HEK293 (cell line): ENCODE measurements around the gene FCHO1.

Experiments used
- CTCF ChIA-PET: fragments of 350-600 bp; formaldehyde crosslinking; extraction: SDS; loops from one replicate; lab custom pipeline; 2021; ENCODE audit warnings: antibody characterized with exemption; lab: Yijun Ruan, JAX
- POLR2A ChIA-PET: fragments of 300-600 bp; formaldehyde crosslinking; extraction: SDS; loops from one replicate; lab custom pipeline; 2020; ENCODE audit warnings: antibody characterized with exemption, inconsistent platforms; lab: Yijun Ruan, JAX
- H3K27ac ChIP-seq: fragments of 200-500 bp; sonication (Bioruptor generic); 2 replicates; pipeline ENCODE4 v1.5.1; 2014; ENCODE audit warnings: low read depth, low read length, control low read depth, inconsistent platforms; ENCODE audit errors: extremely low read depth
- H3K36me3 ChIP-seq, 2 experiments: fragments of 200-500 bp in 1 of 2; sonication (Bioruptor generic) in 1 of 2; 1 replicate in 1 of 2; 2 replicates in 1 of 2; pipeline ENCODE4 v1.5.1; 2014 to 2017; ENCODE audit warnings: inconsistent platforms in 2 of 2, low read length in 2 of 2; ENCODE audit not compliant: control insufficient read depth in 2 of 2, insufficient read depth in 1 of 2
- H3K4me1 ChIP-seq: fragments of 200-500 bp; sonication (Bioruptor generic); 2 replicates; pipeline ENCODE4 v1.5.1; 2014; ENCODE audit warnings: mild to moderate bottlenecking, low read length, inconsistent platforms; ENCODE audit not compliant: control insufficient read depth, insufficient read depth
- H3K4me3 ChIP-seq: 2 replicates; pipeline ENCODE4 v1.5.1; 2011; ENCODE audit warnings: low read depth, mild to moderate bottlenecking, control low read depth, low read length, moderate library complexity
- H3K9me3 ChIP-seq: fragments of 200-500 bp; sonication (Bioruptor generic); 2 replicates; pipeline ENCODE4 v1.5.1; 2014; ENCODE audit warnings: low read depth, low read length, inconsistent platforms; ENCODE audit not compliant: control insufficient read depth, insufficient read depth
- BCL11A ChIP-seq: fragments of 450-650 bp; formaldehyde crosslinking; IDR thresholded peaks from 2 replicates; pipeline ENCODE4 v1.5.1; 2016; ENCODE audit warnings: low read depth, missing biosample characterization, missing genetic modification characterization
- RBAK ChIP-seq: fragments of 450-650 bp; formaldehyde crosslinking; IDR thresholded peaks from 2 replicates; pipeline ENCODE4 v1.5.1; 2016; ENCODE audit warnings: missing biosample characterization, missing genetic modification characterization
- ZNF121 ChIP-seq: fragments of 450-650 bp; formaldehyde crosslinking; IDR thresholded peaks from 2 replicates; pipeline ENCODE4 v1.5.1; 2016; ENCODE audit warnings: missing biosample characterization, missing genetic modification characterization
- ZNF133 ChIP-seq: fragments of 450-650 bp; formaldehyde crosslinking; IDR thresholded peaks from 2 replicates; pipeline ENCODE4 v1.5.1; 2016; ENCODE audit warnings: missing biosample characterization, missing genetic modification characterization
- ZNF157 ChIP-seq: fragments of 450-650 bp; formaldehyde crosslinking; IDR thresholded peaks from 2 replicates; pipeline ENCODE4 v1.5.1; 2016; ENCODE audit warnings: missing biosample characterization, missing genetic modification characterization
- ZNF211 ChIP-seq: fragments of 450-650 bp; formaldehyde crosslinking; IDR thresholded peaks from 2 replicates; pipeline ENCODE4 v1.5.1; 2016; ENCODE audit warnings: low read depth, missing biosample characterization, missing genetic modification characterization
- ZNF214 ChIP-seq: fragments of 450-650 bp; formaldehyde crosslinking; IDR thresholded peaks from 2 replicates; pipeline ENCODE4 v1.5.1; 2017; ENCODE audit warnings: missing biosample characterization, mild to moderate bottlenecking, missing genetic modification characterization, borderline replicate concordance
- ZNF248 ChIP-seq: fragments of 450-650 bp; formaldehyde crosslinking; IDR thresholded peaks from 2 replicates; pipeline ENCODE4 v1.5.1; 2017; ENCODE audit warnings: missing biosample characterization, missing genetic modification characterization
- ZNF416 ChIP-seq: fragments of 450-650 bp; formaldehyde crosslinking; IDR thresholded peaks from 2 replicates; pipeline ENCODE4 v1.5.1; 2016; ENCODE audit warnings: missing biosample characterization, missing genetic modification characterization
- ZNF473 ChIP-seq: fragments of 450-650 bp; formaldehyde crosslinking; IDR thresholded peaks from 2 replicates; pipeline ENCODE4 v1.5.1; 2017; ENCODE audit warnings: missing biosample characterization, missing genetic modification characterization
- ZNF48 ChIP-seq: fragments of 450-650 bp; formaldehyde crosslinking; IDR thresholded peaks from 2 replicates; pipeline ENCODE4 v1.5.1; 2016; ENCODE audit warnings: missing biosample characterization, missing genetic modification characterization
- ZNF529 ChIP-seq: fragments of 450-650 bp; formaldehyde crosslinking; IDR thresholded peaks from 2 replicates; pipeline ENCODE4 v1.5.1; 2017; ENCODE audit warnings: missing genetic modification characterization, missing biosample characterization; ENCODE audit not compliant: insufficient replicate concordance
- ZNF623 ChIP-seq: fragments of 450-650 bp; formaldehyde crosslinking; IDR thresholded peaks from 2 replicates; pipeline ENCODE4 v1.5.1; 2016; ENCODE audit warnings: missing biosample characterization, missing genetic modification characterization
- ZNF664 ChIP-seq: fragments of 450-650 bp; formaldehyde crosslinking; IDR thresholded peaks from 2 replicates; pipeline ENCODE4 v1.5.1; 2016; ENCODE audit warnings: missing biosample characterization, missing genetic modification characterization
- ZNF677 ChIP-seq: fragments of 450-650 bp; IDR thresholded peaks from 2 replicates; pipeline ENCODE4 v1.5.0; 2018; ENCODE audit warnings: missing biosample characterization, mild to moderate bottlenecking, missing genetic modification characterization, moderate library complexity
- ZNF830 ChIP-seq: fragments of 450-650 bp; IDR thresholded peaks from 2 replicates; pipeline ENCODE4 v1.5.0; 2018; ENCODE audit warnings: missing biosample characterization, missing genetic modification characterization, low read depth, mild to moderate bottlenecking, moderate library complexity
- TF ChIP-seq, protein P1 (sequence below): fragments of 450-650 bp; formaldehyde crosslinking; IDR thresholded peaks from 2 replicates; pipeline ENCODE4 v1.5.0; 2017; ENCODE audit warnings: missing biosample characterization, missing genetic modification characterization, borderline replicate concordance
- TF ChIP-seq, protein P2 (sequence below): fragments of 450-650 bp; formaldehyde crosslinking; IDR thresholded peaks from 2 replicates; pipeline ENCODE4 v1.5.1; 2016; ENCODE audit warnings: missing biosample characterization, missing genetic modification characterization
- TF ChIP-seq, protein P3 (sequence below): fragments of 450-650 bp; formaldehyde crosslinking; IDR thresholded peaks from 2 replicates; pipeline ENCODE4 v1.5.1; 2017; ENCODE audit warnings: missing biosample characterization, missing genetic modification characterization
- TF ChIP-seq, protein P4 (sequence below): fragments of 450-650 bp; formaldehyde crosslinking; IDR thresholded peaks from 2 replicates; pipeline ENCODE4 v1.5.1; 2016; ENCODE audit warnings: missing biosample characterization, missing genetic modification characterization
- TF ChIP-seq, protein P5 (sequence below): fragments of 450-650 bp; formaldehyde crosslinking; IDR thresholded peaks from 2 replicates; pipeline ENCODE4 v1.5.1; 2016; ENCODE audit warnings: missing biosample characterization, missing genetic modification characterization

FCHO1 gene

DNA sequence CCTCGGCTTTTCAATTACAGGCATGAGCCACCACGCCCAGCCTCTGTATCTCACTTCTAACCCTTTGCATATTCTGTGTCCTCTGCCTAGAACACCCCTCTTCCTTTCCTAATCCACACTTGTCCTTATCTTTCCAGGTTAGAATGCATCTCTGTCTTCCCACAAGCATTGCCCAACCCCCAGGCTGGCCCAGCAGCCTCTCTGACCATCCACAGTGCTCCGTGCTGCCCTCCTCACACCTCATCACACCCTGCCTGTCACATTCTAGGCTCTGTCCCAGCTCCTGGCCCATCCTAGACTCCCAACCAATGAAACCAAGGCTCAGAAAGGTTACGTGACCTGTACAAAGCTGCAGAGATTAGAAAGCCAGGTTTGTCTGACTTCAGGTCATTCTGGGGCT is 85.3 kb downstream of the FCHO1 start:
- no peaks in the 10 kb centered on the region for H3K36me3 ChIP-seq
- H3K27ac ChIP-seq, result no peak overlapping the region
- POLR2A ChIA-PET, result no interaction called here
- no peaks in the 10 kb centered on the region for H3K4me1 ChIP-seq
- H3K4me3 ChIP-seq, result no peak overlapping the region
- H3K9me3 ChIP-seq, result no peaks in the 10 kb centered on the region
- no peak for TF ChIP-seq ZNF211 (tag by site-specific recombination)
- no peak for TF ChIP-seq ZNF133
- no peak for TF ChIP-seq ZNF529
- no peak for TF ChIP-seq ZNF157 (tag by site-specific recombination)
- no peak for TF ChIP-seq ZNF214 (tag by site-specific recombination)
- no peak for TF ChIP-seq ZNF664 (tag by site-specific recombination)
- no peak for TF ChIP-seq ZNF473 (tag by site-specific recombination)
- TF ChIP-seq, protein P1, sequence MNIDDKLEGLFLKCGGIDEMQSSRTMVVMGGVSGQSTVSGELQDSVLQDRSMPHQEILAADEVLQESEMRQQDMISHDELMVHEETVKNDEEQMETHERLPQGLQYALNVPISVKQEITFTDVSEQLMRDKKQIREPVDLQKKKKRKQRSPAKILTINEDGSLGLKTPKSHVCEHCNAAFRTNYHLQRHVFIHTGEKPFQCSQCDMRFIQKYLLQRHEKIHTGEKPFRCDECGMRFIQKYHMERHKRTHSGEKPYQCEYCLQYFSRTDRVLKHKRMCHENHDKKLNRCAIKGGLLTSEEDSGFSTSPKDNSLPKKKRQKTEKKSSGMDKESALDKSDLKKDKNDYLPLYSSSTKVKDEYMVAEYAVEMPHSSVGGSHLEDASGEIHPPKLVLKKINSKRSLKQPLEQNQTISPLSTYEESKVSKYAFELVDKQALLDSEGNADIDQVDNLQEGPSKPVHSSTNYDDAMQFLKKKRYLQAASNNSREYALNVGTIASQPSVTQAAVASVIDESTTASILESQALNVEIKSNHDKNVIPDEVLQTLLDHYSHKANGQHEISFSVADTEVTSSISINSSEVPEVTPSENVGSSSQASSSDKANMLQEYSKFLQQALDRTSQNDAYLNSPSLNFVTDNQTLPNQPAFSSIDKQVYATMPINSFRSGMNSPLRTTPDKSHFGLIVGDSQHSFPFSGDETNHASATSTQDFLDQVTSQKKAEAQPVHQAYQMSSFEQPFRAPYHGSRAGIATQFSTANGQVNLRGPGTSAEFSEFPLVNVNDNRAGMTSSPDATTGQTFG (tag by site-specific recombination), result no peak
- TF ChIP-seq ZNF623 (tag by site-specific recombination), result no peak
- TF ChIP-seq ZNF248, result no peak
- TF ChIP-seq, all 188 proteins: peak for 0
- CTCF ChIA-PET, result no interaction called here

DNA sequence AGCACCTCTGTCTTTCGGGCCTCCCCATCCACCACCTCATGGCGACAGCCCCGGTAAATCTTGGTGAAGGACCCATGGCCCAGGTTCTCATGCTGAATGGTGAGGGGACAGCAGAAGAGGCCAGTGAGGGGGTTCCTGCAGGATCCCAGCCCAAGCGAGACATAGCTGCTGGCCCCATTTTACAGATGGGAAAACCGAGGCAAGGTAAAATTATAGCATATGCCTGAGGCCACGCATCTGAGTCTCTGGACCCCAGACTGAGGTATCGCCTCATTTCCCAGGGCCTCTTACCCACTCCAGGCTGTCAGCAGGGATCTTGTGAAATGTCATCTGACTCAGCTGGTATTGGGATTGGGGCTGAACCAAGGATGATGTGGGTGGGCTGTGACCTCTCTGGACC is 86.7 kb downstream of the FCHO1 start:
- CTCF ChIA-PET, result interaction anchor here (0.6 kb wide), 1 partner anchor 366 kb away, joined by 4 read pairs; no protein-coding TSS in a partner anchor

More for the DNA sequence above, 86.7 kb downstream of the FCHO1 start:
- Histone ChIP-seq H3K27ac (no peak overlapping the region), H3K4me1 (no peaks in the 10 kb centered on the region), H3K9me3 (no peaks in the 10 kb centered on the region), H3K4me3 (no peak overlapping the region), H3K36me3 (no peaks in the 10 kb centered on the region)
- POLR2A ChIA-PET, result interaction anchor here (0.7 kb wide), 1 partner anchor 683 kb away, joined by 3 read pairs; no protein-coding TSS in a partner anchor
- TF ChIP-seq RBAK, result no peak
- TF ChIP-seq ZNF416 (tag by site-specific recombination), result no peak
- no peak for TF ChIP-seq BCL11A (tag by site-specific recombination)
- TF ChIP-seq, protein P2, sequence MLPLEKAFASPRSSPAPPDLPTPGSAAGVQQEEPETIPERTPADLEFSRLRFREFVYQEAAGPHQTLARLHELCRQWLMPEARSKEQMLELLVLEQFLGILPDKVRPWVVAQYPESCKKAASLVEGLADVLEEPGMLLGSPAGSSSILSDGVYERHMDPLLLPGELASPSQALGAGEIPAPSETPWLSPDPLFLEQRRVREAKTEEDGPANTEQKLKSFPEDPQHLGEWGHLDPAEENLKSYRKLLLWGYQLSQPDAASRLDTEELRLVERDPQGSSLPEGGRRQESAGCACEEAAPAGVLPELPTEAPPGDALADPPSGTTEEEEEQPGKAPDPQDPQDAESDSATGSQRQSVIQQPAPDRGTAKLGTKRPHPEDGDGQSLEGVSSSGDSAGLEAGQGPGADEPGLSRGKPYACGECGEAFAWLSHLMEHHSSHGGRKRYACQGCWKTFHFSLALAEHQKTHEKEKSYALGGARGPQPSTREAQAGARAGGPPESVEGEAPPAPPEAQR (tag by site-specific recombination), result no peak
- TF ChIP-seq ZNF677 (tag by site-specific recombination), result no peak
- no peak for TF ChIP-seq ZNF121 (tag by site-specific recombination)
- TF ChIP-seq, protein P3, sequence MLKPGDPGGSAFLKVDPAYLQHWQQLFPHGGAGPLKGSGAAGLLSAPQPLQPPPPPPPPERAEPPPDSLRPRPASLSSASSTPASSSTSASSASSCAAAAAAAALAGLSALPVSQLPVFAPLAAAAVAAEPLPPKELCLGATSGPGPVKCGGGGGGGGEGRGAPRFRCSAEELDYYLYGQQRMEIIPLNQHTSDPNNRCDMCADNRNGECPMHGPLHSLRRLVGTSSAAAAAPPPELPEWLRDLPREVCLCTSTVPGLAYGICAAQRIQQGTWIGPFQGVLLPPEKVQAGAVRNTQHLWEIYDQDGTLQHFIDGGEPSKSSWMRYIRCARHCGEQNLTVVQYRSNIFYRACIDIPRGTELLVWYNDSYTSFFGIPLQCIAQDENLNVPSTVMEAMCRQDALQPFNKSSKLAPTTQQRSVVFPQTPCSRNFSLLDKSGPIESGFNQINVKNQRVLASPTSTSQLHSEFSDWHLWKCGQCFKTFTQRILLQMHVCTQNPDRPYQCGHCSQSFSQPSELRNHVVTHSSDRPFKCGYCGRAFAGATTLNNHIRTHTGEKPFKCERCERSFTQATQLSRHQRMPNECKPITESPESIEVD, result no peak
- TF ChIP-seq ZNF830 (tag by site-specific recombination), result no peak
- TF ChIP-seq, protein P4, sequence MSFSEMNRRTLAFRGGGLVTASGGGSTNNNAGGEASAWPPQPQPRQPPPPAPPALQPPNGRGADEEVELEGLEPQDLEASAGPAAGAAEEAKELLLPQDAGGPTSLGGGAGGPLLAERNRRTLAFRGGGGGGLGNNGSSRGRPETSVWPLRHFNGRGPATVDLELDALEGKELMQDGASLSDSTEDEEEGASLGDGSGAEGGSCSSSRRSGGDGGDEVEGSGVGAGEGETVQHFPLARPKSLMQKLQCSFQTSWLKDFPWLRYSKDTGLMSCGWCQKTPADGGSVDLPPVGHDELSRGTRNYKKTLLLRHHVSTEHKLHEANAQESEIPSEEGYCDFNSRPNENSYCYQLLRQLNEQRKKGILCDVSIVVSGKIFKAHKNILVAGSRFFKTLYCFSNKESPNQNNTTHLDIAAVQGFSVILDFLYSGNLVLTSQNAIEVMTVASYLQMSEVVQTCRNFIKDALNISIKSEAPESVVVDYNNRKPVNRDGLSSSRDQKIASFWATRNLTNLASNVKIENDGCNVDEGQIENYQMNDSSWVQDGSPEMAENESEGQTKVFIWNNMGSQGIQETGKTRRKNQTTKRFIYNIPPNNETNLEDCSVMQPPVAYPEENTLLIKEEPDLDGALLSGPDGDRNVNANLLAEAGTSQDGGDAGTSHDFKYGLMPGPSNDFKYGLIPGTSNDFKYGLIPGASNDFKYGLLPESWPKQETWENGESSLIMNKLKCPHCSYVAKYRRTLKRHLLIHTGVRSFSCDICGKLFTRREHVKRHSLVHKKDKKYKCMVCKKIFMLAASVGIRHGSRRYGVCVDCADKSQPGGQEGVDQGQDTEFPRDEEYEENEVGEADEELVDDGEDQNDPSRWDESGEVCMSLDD (tag by site-specific recombination), result no peak
- TF ChIP-seq, protein P5, sequence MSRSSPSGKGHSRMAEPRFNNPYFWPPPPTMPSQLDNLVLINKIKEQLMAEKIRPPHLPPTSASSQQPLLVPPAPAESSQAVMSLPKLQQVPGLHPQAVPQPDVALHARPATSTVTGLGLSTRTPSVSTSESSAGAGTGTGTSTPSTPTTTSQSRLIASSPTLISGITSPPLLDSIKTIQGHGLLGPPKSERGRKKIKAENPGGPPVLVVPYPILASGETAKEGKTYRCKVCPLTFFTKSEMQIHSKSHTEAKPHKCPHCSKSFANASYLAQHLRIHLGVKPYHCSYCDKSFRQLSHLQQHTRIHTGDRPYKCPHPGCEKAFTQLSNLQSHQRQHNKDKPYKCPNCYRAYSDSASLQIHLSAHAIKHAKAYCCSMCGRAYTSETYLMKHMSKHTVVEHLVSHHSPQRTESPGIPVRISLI (tag by site-specific recombination), result no peak
- TF ChIP-seq ZNF48 (tag by site-specific recombination), result no peak
